Measurements from ENCODE around the gene ST3GAL6. TPM values are rescaled to one million over a fixed set of nuclear protein-coding genes. Genes with fewer than 3 reads are reported as not detected.

ST3GAL6 gene
- total and polyA plus RNA-seq, 2 of the 8 experiments (the other 6 are each of a cell fraction or from before 2014, with no cell fraction given): 3.3 to 6.1 TPM

DNA sequence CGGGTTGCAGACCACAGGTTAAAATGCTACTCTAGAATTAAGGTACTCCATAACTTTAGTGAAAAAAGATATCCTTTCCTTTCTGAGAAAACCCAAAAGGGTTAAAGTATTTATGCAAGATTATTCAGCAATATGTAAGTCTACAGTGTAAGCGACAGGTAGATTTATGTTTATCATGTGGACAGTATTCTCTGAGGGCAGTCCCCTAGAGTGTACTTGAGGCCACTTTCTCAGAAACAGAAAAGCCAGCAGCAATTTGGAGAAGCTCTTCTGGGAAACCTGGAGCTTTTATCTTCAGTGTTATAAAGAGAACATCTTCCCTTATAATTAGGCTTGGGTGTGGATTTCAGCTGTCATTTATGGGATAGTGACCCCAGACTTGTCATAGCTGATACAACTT lies 8.9 kb downstream of the ST3GAL6 start:
- Histone ChIP-seq H3K14ac (ENCODE audit: insufficient read length) (no peak overlapping the region), H2AFZ (ENCODE audit: low read length) (no peak overlapping the region), H2BK15ac (ENCODE audit: low read length) (no peak overlapping the region), H4K91ac (replicated peaks; ENCODE audit: insufficient read length, low read length) (no peak overlapping the region), H3K9ac (replicated peaks in 1 of 4; ENCODE audit: extremely low read depth in 1 of 4, low read depth in 3 of 4, low read length in 3 of 4) (no peak overlapping the region), H2AK5ac (ENCODE audit: low read depth, low read length) (no peak overlapping the region), H2BK120ac (replicated peaks; ENCODE audit: low read depth, low read length) (no peak overlapping the region), H3K36me3 (ENCODE audit: control insufficient read depth in 2 of 4, insufficient read depth in 4 of 4, low read length in 3 of 4) (no peaks in the 10 kb centered on the region), H2BK12ac (ENCODE audit: low read depth, low read length) (no peak overlapping the region), H3K4ac (replicated peaks; ENCODE audit: insufficient read length, low read depth, low read length) (no peak overlapping the region), H3K4me3 (ENCODE audit: extremely low read depth in 1 of 4, insufficient read depth in 2 of 4, low read depth in 3 of 4, low read length in 4 of 4) (no peak overlapping the region), H3K23me2 (ENCODE audit: low read depth, low read length) (no peaks in the 10 kb centered on the region), H3K79me2 (ENCODE audit: control insufficient read depth in 1 of 2, insufficient read depth in 2 of 2, low read length in 2 of 2) (no peaks in the 10 kb centered on the region), H4K8ac (ENCODE audit: extremely low read depth, insufficient read depth, low read length) (no peak overlapping the region), H3K18ac (ENCODE audit: extremely low read depth, low read length) (no peak overlapping the region), H4K5ac (ENCODE audit: insufficient read length, low read depth, low read length) (no peak overlapping the region), H4K20me1 (replicated peaks in 1 of 2; ENCODE audit: control insufficient read depth in 1 of 2, insufficient read depth in 2 of 2, low read length in 2 of 2) (no peaks in the 10 kb centered on the region), H3K4me1 (replicated peaks in 1 of 4; ENCODE audit: control insufficient read depth in 3 of 4, insufficient read depth in 4 of 4, low read length in 3 of 4) (no peaks in the 10 kb centered on the region; a peak in 1 of 7 replicates), H3K27me3 (replicated peaks in 1 of 4; ENCODE audit: control insufficient read depth in 3 of 4, extremely low read depth in 1 of 4, insufficient read depth in 3 of 4, low read length in 3 of 4) (no peaks in the 10 kb centered on the region), H3K56ac (replicated peaks; ENCODE audit: insufficient read length, low read depth, low read length) (no peak overlapping the region), H3K79me1 (ENCODE audit: low read depth, low read length) (no peaks in the 10 kb centered on the region), H3K9me3 (ENCODE audit: insufficient read depth in 2 of 2, low read depth in 1 of 2, low read length in 1 of 2) (no peaks in the 10 kb centered on the region), H3K23ac (ENCODE audit: insufficient read length) (no peak overlapping the region), H3K4me2 (ENCODE audit: insufficient read depth in 1 of 2, low read depth in 2 of 2, low read length in 2 of 2) (no peak overlapping the region), H2BK20ac (ENCODE audit: low read length) (no peak overlapping the region), H2BK5ac (ENCODE audit: low read depth, low read length) (no peak overlapping the region), H3K27ac (ENCODE audit: low read depth, low read length) (no peak overlapping the region)
- no peak for FAIRE-seq
- TF ChIP-seq SIRT6 (IDR thresholded peaks at IDR 0.05; ENCODE audit: low read length) (no peak), GABPA (IDR thresholded peaks at IDR 0.05; ENCODE audit: borderline replicate concordance, insufficient read depth, low read length) (no peak), SP1 (IDR thresholded peaks at IDR 0.05; ENCODE audit: low read depth, low read length) (no peak), KDM5A (IDR thresholded peaks at IDR 0.05; ENCODE audit: low read length) (no peak), CEBPB (IDR thresholded peaks at IDR 0.05; ENCODE audit: low read depth, low read length) (no peak), POLR2AphosphoS5 (IDR thresholded peaks at IDR 0.05; ENCODE audit: low read depth, low read length) (no peak), SP2 (IDR thresholded peaks at IDR 0.05; ENCODE audit: low read length) (no peak), BCL11A (IDR thresholded peaks at IDR 0.05; ENCODE audit: low read depth in 2 of 2, low read length in 2 of 2) (no peak), SIN3A (conservative IDR thresholded peaks at IDR 0.05 in 1 of 2, IDR thresholded peaks at IDR 0.05 in 1 of 2; ENCODE audit: low read depth in 1 of 2, low read length in 2 of 2) (no peak), TAF1 (IDR thresholded peaks at IDR 0.05; ENCODE audit: low read depth, low read length) (no peak)
- TF ChIP-seq, protein P1, sequence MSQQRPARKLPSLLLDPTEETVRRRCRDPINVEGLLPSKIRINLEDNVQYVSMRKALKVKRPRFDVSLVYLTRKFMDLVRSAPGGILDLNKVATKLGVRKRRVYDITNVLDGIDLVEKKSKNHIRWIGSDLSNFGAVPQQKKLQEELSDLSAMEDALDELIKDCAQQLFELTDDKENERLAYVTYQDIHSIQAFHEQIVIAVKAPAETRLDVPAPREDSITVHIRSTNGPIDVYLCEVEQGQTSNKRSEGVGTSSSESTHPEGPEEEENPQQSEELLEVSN (IDR thresholded peaks at IDR 0.05): no peak
- POLR2A ChIA-PET (ENCODE audit: partially characterized antibody): no interaction called here
- no peak for DNase-seq (ENCODE audit: low read depth in 1 of 2, low spot score in 2 of 2)
- WGBS, 2 experiments (ENCODE audit: extremely low coverage in 1 of 2, insufficient coverage in 1 of 2, insufficient read length in 1 of 2, insufficient replicate concordance in 2 of 2, low coverage in 1 of 2, low lambda C conversion rate in 2 of 2, missing lambda C conversion rate in 1 of 2): 95% methylated on average over 2 of the region's 2 CpGs; no CpG with 5 or more reads in 1 of the 2 experiments
- CTCF ChIA-PET (ENCODE audit: partially characterized antibody): interaction anchor here (0.6 to 1.3 kb wide), 2 partner anchors 176 to 1511 kb away, joined by 3 read pairs; no protein-coding TSS in a partner anchor
